Measurements from ENCODE around the gene HCFC1R1.
A peak's percentile ranks its signal among the peaks of the same experiment; 100 is the strongest.

The HCFC1R1 gene

GRCh38 chr16:3025032-3026002 is 1.6 kb upstream of the HCFC1R1 start:
- TF ChIP-seq CTCF (IDR thresholded peaks at IDR 0.05; ENCODE audit: low read depth, low read length): no peak
- Histone ChIP-seq H3K4me3 (ENCODE audit: low read depth, low read length) (no peak overlapping the region), H3K27me3 (peaks cover 21% of the 10 kb centered on the region), H3K36me3 (peaks cover 19% of the 10 kb centered on the region), H3K9me3 (no peaks in the 10 kb centered on the region), H3K4me1 (peaks cover 26% of the 10 kb centered on the region)
- DNase-seq: no peak

- DNase-seq: no peak
- Histone ChIP-seq H3K27me3 (peaks cover 1% of the 10 kb centered on the region), H3K36me3 (peaks cover 19% of the 10 kb centered on the region), H3K4me1 (peaks cover 24% of the 10 kb centered on the region), H3K9me3 (no peaks in the 10 kb centered on the region), H3K4me3 (ENCODE audit: low read depth, low read length) (peak overlapping the region; percentile 91)
- no peak for TF ChIP-seq CTCF (IDR thresholded peaks at IDR 0.05; ENCODE audit: low read depth, low read length)
These were observed 400 bp downstream of the HCFC1R1 start for GRCh38 chr16:3023415-3023668.

- Histone ChIP-seq H3K27me3 (no peaks in the 10 kb centered on the region), H3K9me3 (no peaks in the 10 kb centered on the region), H3K36me3 (peaks cover 19% of the 10 kb centered on the region), H3K4me1 (peaks cover 21% of the 10 kb centered on the region), H3K4me3 (ENCODE audit: low read depth, low read length) (peak overlapping the region; percentile 91)
- peak; percentile 57 for DNase-seq
- no peak for TF ChIP-seq CTCF (IDR thresholded peaks at IDR 0.05; ENCODE audit: low read depth, low read length)
These were observed 893 bp downstream of the HCFC1R1 start for GRCh38 chr16:3022684-3023414.

- DNase-seq: peak; percentile 82
- H3K4me3 ChIP-seq (ENCODE audit: low read depth, low read length): peak overlapping the region; percentile 91
These were observed 1.5 kb downstream of the HCFC1R1 start for GRCh38 chr16:3022208-3022683.

GRCh38 chr16:3021449-3022207 is 2.1 kb downstream of the HCFC1R1 start:
- H3K27me3 ChIP-seq: no peaks in the 10 kb centered on the region
- H3K4me3 ChIP-seq (ENCODE audit: low read depth, low read length): peak overlapping the region; percentile 56
- no peaks in the 10 kb centered on the region for H3K9me3 ChIP-seq
- DNase-seq: peak; percentile 84
- peaks cover 20% of the 10 kb centered on the region for H3K4me1 ChIP-seq
- peaks cover 11% of the 10 kb centered on the region for H3K36me3 ChIP-seq
- peak; percentile 44; the same call in 1 of the 2 replicates for TF ChIP-seq CTCF (IDR thresholded peaks at IDR 0.05; ENCODE audit: low read depth, low read length)

More at GRCh38 chr16:3022208-3022683, 1.5 kb downstream of the HCFC1R1 start:
- no peaks in the 10 kb centered on the region for H3K27me3 ChIP-seq
- H3K4me1 ChIP-seq: peaks cover 20% of the 10 kb centered on the region
- TF ChIP-seq CTCF (IDR thresholded peaks at IDR 0.05; ENCODE audit: low read depth, low read length): no peak
- H3K9me3 ChIP-seq: no peaks in the 10 kb centered on the region
- peaks cover 17% of the 10 kb centered on the region for H3K36me3 ChIP-seq
